Stimulated activated CD4-positive, alpha-beta T cell treated with anti-CD3 and anti-CD28 coated beads, Interleukin-2, amount 100 ng/mL, for 48 hours (primary cell): Measurements from ENCODE around the gene OXT.
A peak's percentile ranks its signal among the peaks of the same experiment; 100 is the strongest.
"Not testable (repeated sequence)": the region's sequence is repeated elsewhere in the genome, so short reads cannot be mapped to it uniquely, and the experiment has no call there.

ENCODE experiments used
- DNase-seq, 2 donors: peaks; one replicate each; pipeline ENCODE4 v3.0.0-alpha.2; 2020

The OXT gene

DNA sequence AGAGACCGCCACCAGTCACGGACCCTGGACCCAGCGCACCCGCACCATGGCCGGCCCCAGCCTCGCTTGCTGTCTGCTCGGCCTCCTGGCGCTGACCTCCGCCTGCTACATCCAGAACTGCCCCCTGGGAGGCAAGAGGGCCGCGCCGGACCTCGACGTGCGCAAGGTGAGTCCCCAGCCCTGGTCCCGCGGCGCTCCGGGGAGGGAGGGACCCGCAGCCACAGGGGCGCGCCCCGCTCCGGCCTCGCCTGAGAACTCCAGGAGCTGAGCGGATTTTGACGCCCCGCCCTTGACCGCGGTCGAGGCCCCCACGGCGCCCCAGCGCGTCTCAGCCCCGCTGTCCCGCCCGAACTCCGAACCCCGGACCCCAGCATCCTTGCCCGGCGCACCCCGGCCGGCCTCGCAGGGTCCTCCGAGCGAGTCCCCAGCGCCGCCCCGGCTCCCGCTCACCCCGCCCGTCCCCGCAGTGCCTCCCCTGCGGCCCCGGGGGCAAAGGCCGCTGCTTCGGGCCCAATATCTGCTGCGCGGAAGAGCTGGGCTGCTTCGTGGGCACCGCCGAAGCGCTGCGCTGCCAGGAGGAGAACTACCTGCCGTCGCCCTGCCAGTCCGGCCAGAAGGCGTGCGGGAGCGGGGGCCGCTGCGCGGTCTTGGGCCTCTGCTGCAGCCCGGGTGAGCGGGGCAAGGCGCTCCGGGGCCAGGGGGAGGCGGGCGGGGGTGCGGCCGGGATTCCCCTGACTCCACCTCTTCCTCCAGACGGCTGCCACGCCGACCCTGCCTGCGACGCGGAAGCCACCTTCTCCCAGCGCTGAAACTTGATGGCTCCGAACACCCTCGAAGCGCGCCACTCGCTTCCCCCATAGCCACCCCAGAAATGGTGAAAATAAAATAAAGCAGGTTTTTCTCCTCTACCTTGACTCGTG is at the start of gene OXT:
Gene OXT (plus strand): TSS at position 11 of the 920 bp plus-strand sequence. CDS start 36 bp downstream, at position 47.
- peak; percentile 54 to 58 for DNase-seq

GRCh38 chr20:3021777-3022176 is 49.6 kb upstream of the OXT start:
- no peak for DNase-seq

DNA sequence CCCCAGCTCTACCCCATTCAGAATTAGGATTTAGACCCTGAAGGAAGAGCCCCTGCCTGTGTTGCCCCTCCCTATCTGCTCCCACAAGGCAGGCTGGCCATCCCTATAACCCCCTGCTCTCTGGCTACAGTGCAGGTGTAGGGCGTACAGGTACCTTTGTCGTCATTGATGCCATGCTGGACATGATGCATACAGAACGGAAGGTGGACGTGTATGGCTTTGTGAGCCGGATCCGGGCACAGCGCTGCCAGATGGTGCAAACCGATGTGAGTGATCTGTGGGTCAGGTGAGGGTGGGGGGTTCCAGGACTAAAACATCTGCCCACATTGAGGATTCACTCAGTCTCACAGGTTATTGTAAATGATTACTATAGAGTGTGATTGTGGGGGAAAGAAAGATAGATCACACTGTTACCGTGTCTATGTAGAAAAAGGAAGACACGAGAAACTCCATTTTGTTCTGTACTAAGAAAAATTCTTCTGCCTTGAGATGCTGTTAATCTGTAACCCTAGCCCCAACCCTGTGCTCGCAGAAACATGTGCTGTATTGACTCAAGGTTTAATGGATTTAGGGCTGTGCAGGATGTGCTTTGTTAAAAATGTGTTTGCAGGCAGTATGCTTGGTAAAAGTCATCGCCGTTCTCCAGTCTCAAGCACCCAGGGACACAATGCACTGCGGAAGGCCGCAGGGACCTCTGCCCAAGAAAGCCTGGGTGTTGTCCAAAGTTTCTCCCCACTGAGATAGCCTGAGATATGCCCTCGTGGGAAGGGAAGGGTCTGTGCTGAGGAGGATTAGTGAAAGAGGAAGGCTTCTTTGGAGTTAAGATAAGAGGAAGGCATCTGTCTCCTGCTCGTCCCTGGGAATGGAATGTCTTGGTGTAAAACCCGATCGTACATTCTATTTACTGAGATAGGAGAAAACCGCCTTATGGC is 48.6 kb upstream of the OXT start:
- not testable (repeated sequence) for DNase-seq

DNA sequence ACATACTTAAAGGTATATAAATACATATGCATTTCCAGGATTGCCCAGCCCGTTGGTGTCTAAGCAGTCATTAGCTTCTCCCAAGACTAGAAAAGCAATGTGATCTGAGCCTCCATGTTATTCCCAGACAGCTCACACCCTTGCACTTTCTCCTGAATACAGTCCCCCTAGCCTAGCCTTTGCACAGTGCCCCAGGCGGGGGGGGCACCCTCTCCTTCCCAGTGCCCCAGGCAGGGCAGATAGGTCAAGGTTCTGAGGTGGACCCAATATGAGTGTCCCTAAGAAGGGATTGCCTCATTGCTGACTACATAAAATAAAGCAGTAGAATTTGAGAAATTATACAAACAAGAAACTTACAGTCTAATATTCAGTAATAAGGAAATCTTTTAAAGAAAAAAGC is 43.4 kb upstream of the OXT start:
- DNase-seq = no peak

GRCh38 chr20:3031524-3032147 is 39.8 kb upstream of the OXT start:
- no peak for DNase-seq

DNA sequence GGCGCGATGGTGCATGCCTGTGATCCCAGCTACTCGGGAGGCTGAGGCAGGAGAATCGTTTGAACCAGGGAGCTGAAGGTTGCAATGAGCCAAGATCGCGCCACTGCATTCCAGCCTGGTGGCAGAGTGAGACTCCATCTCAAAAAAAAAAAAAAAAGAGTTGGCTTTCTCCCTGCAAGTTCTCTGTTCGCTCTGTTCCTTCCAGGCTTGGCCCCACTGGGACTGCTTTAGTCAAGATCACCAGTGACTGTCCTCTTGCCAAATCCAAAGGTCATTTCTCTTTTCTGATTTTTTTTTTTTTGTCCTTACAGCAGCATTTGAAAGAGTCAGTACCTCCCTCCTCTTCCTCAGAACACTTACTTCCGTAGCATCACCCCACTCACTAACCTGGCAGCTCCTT is 38.8 kb upstream of the OXT start:
- no peak for DNase-seq

GRCh38 chr20:3037654-3038053 is 33.8 kb upstream of the OXT start:
- DNase-seq = no peak

DNA sequence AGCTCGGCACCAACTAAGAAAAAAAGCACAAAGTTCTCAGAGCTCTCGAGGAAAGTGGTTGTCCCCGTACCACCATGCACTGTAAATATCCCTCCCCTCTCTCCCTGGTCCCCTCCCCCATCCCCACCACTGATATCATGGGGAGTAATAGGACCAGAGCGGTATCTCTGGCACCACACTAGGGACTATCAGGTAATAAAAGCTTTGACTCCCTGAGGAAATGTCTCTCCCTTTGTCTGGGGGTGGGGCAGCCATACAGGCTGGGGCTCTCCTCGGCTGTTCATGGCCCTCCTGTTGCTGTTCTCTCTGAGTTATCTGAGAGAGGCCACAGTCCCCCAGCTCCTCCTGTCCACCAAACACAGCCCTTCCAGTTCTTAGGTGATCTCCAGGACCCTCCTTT is 33.0 kb upstream of the OXT start:
- DNase-seq = no peak

DNA sequence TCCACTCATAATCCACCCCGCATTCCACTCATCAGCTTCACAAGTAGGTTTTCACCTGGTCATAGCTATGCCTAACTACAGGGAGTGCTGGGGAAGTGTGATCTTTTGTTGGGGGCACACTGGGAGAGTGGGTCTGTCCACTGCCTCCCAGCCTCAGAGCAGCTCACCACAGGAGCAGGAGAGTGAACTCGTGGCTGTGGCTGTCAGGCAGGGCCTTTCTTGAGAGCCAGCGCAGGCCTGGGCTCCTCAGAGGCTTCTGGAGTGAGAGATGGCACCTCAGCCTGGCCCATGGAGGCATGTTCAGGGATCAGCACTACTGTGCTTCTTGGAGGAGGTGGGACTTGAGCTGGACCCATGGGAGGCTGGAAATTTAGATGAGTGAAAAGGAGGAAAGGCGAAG is 32.0 kb upstream of the OXT start:
- no peak for DNase-seq

GRCh38 chr20:3040086-3040485 is 31.3 kb upstream of the OXT start:
- no peak for DNase-seq

DNA sequence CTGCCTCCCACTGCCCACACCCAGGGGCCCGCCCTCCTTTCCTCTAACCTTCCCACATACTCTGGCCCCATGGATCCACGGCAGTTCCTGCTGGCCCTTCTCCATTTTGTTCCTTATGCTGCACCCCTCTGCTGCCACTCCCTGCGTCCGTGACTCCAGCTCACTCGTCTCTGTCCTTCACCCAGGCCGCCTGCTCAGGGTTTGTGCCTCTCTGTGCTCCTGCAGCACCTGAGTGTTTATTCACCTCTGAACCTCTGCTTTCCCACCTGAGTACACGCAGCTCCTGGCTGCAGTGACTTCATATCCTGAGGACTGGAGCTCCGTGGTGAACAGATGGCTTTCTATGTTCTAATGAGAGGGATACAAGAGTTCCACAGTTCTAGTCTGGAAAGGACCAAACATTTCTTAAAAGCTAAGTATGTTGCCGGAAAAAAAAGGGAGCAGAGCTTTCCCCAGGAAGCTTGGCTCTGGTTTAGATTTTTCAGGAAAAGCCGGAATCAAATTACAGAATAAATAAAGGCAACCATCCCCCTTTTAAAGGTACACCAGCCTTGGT is 29.5 kb upstream of the OXT start:
- DNase-seq = no peak

DNA sequence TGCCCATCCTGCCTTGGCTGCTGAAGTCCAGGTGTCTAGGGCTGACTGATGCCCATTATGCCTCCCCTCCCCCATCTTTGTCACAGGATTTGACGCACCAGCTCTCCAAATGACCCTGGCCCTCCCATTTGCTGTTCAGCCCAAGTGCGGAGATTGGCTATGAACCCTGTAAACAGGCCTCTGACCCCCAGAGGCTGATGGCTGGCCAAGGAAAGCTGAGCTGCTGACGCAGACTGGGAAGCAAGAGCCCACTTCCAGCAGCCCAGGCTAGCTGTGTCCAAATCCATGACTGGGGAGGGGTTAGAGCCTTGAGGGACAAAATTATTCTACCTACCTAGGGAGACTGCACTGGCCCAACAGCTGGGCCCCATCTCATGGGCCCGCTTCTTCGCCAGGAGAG is 28.8 kb upstream of the OXT start:
- no peak for DNase-seq

GRCh38 chr20:3043322-3043721 is 28.1 kb upstream of the OXT start, which contains the start of gene GNRH2:
Gene GNRH2 (plus strand): TSS chr20:3043622. CDS start chr20:3044415, 793 bp downstream.
- no peak for DNase-seq

DNA sequence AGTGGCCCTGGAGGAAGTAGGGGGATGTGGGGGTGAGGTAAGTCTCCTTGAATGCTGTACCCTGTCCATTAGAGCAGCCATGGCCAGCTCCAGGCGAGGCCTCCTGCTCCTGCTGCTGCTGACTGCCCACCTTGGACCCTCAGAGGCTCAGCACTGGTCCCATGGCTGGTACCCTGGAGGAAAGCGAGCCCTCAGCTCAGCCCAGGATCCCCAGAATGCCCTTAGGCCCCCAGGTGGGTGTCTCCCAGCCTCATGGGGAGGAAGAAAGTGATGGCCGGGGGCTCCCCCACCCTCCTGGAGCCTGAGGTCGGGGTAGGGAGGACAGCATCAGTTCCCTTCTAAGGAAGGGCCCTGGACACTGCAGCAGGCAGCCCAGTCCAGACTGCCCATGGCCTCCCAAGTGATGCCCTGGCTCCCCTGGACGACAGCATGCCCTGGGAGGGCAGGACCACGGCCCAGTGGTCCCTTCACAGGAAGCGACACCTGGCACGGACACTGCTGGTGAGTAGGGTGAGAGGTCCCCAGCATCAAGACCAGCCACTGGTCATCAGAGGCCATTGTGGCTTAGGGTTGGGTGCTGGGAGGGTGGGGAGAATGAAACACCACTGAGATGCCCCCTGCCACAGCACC is 27.0 kb upstream of the OXT start:
- DNase-seq = no peak

DNA sequence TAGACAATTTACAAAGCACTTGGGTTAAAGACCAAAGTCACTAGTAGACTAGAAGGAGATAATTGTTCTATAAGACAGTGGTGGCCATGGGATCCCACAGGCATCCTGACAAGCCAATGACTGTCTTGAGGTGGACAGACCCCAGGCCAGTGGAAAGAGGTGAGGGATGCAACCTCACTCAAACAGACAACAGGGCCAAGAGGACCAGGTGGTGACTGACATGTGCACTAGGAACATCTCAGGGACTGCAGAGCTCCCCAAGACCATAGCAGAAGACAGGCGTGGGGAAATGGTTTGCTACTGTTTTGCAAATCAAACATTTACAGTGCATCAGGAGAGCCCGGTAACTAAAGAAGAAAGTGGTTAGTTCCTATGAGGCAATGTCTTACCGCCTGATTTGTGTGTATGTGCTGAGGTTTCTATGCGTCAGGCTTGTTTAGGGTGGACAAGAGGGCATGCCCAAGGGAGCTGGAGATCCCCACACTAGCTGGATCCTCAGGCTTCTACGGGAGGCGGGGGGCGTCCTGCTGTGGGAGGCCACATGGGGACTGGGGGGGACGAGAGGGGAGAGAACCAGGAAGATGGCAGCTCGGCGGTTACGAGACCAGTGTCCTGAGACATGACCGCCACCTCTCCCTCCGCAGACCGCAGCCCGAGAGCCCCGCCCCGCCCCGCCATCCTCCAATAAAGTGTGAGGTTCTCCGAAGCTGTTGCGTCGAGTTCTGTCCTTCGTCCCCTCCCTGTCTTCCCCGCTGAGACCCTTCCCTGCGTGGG is 26.2 kb upstream of the OXT start:
- peak; percentile 52 to 59 for DNase-seq

DNA sequence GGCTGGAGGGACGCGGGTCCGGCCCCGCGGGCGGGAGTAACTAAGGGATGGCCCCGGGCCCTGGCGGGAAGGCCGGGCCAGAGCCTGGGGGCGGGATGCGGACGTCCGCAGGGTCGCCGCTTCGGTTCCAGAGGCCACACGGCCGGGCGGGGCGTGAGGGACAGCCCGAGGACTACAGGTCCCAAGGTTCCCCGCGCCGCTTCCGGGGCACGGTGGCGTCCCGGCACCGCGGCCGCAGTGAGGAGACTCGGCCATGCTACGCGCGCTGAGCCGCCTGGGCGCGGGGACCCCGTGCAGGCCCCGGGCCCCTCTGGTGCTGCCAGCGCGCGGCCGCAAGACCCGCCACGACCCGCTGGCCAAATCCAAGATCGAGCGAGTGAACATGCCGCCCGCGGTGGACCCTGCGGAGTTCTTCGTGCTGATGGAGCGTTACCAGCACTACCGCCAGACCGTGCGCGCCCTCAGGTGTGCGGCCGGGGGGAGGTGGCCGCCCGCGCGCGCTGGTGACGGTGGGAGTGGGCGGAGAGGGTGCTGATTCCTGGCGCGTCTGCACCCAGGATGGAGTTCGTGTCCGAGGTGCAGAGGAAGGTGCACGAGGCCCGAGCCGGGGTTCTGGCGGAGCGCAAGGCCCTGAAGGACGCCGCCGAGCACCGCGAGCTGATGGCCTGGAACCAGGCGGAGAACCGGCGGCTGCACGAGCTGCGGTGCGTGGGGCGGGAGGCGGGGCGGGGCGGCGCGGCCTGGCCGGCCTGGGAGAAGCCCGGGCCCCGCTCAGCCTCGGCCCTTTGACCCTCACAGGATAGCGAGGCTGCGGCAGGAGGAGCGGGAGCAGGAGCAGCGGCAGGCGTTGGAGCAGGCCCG is 25.4 kb upstream of the OXT start, which contains the start of gene MRPS26:
Gene MRPS26 (plus strand): TSS at position 237 of the 861 bp plus-strand sequence. CDS start 17 bp downstream, at position 254.
- peak; percentile 72 to 82 for DNase-seq

DNA sequence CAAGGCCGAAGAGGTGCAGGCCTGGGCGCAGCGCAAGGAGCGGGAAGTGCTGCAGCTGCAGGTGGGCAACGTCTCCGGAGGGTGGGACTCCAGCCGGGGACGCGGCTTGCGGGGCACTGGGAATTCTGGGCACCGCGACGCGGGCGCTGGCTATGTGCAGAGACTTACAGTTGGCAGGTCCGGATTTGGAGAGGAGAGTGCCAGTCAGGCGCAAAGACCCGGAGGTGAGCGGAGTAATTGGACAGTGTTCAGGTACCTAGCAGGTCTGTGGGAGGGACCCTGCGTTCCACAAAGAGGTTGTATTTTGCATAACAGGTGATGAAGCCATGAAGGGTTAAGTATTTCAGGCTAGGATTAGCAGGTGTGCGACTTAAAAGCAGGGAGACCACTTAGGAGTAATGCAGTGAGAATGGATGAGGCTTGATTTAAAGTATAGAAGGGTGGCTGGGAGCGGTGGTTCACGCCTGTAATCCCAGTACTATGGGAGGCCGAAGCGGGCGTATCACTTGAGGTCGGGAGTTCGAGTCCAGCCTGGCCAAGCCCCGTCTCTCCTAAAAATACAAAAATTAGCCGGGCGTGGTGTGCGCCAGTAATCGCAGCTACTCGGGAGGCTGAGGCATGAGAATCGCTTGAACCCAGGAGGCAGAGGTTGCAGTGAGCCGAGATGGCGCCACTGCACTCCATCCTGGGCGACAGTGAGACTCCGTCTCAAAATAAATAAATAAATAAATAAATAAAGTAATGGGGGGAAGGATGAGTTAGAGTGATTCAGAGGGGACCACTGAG is 24.6 kb upstream of the OXT start:
- no peak for DNase-seq

GRCh38 chr20:3047486-3048419 is 23.7 kb upstream of the OXT start:
- DNase-seq = no peak
